Loucy (cell line): Measurements from ENCODE around the gene CPZ.

Experiments
- H2AFZ ChIP-seq: fragments of 200-600 bp; sonication (generic); 2 replicates; pipeline ENCODE4 v1.6.0; 2016; ENCODE audit warnings: antibody characterized with exemption, mild to moderate bottlenecking, low read length, moderate library complexity
- H3F3A ChIP-seq: fragments of 200-600 bp; 2 replicates; pipeline ENCODE4 v1.6.0; 2016; ENCODE audit warnings: antibody characterized with exemption, low read depth, mild to moderate bottlenecking
- H3K27me3 ChIP-seq: fragments of 200-600 bp; sonication (generic); 2 replicates; pipeline ENCODE4 v1.6.1; 2014; ENCODE audit warnings: low read length, mild to moderate bottlenecking; ENCODE audit not compliant: insufficient read depth, poor library complexity, severe bottlenecking
- H3K36me3 ChIP-seq: fragments of 200-600 bp; sonication (generic); 2 replicates; pipeline ENCODE4 v1.6.1; 2016; ENCODE audit warnings: low read length; ENCODE audit not compliant: insufficient read depth
- H3K4me1 ChIP-seq: fragments of 200-600 bp; sonication (generic); 2 replicates; pipeline ENCODE4 v1.5.1; 2014; ENCODE audit warnings: low read length, mild to moderate bottlenecking; ENCODE audit not compliant: insufficient read depth, poor library complexity, severe bottlenecking
- H3K4me2 ChIP-seq: fragments of 200-600 bp; sonication (generic); 2 replicates; pipeline ENCODE4 v1.6.0; 2014; ENCODE audit warnings: antibody characterized with exemption, low read length, low read depth, mild to moderate bottlenecking; ENCODE audit not compliant: poor library complexity, severe bottlenecking
- H3K4me3 ChIP-seq: fragments of 200-600 bp; sonication (generic); 2 replicates; pipeline ENCODE4 v1.5.1; 2014; ENCODE audit warnings: low read length, mild to moderate bottlenecking, mixed read lengths; ENCODE audit not compliant: poor library complexity, severe bottlenecking
- H3K79me2 ChIP-seq: fragments of 200-600 bp; sonication (generic); 2 replicates; pipeline ENCODE4 v1.6.1; 2014; ENCODE audit warnings: low read length; ENCODE audit not compliant: insufficient read depth
- H3K9ac ChIP-seq: fragments of 200-600 bp; sonication (generic); 2 replicates; pipeline ENCODE4 v1.6.0; 2014; ENCODE audit warnings: mild to moderate bottlenecking, low read depth, low read length, moderate library complexity; ENCODE audit not compliant: poor library complexity, severe bottlenecking
- H3K9me2 ChIP-seq: fragments of 200-600 bp; sonication (generic); replicated peaks from 2 replicates; pipeline ENCODE4 v1.6.1; 2016; ENCODE audit warnings: low read depth, low read length, mixed read lengths
- H3K9me3 ChIP-seq: fragments of 200-600 bp; sonication (generic); 2 replicates; pipeline ENCODE4 v1.6.1; 2014; ENCODE audit warnings: mild to moderate bottlenecking, antibody characterized with exemption, low read length, low read depth; ENCODE audit not compliant: insufficient read depth
- H4K20me1 ChIP-seq: fragments of 200-600 bp; sonication (generic); 2 replicates; pipeline ENCODE4 v1.6.0; 2014; ENCODE audit warnings: antibody characterized with exemption, low read length, mild to moderate bottlenecking; ENCODE audit not compliant: insufficient read depth, poor library complexity, severe bottlenecking
- CTCF ChIP-seq: fragments of 200-600 bp; sonication (generic); conservative IDR thresholded peaks from 2 replicates; pipeline ENCODE4 v1.5.1; 2014; ENCODE audit warnings: mild to moderate bottlenecking, antibody characterized with exemption, low read length
- EZH2phosphoT487 ChIP-seq: fragments of 200-600 bp; IDR thresholded peaks from 2 replicates; pipeline ENCODE4 v1.6.1; 2018; ENCODE audit warnings: antibody characterized with exemption, mild to moderate bottlenecking, moderate library complexity, borderline replicate concordance

Gene CPZ

GRCh38 chr4:8644966-8645752 lies 52.6 kb downstream of the CPZ start:
- Histone ChIP-seq H3K9ac (no peak overlapping the region), H3K9me2 (no peaks in the 10 kb centered on the region), H3K9me3 (peaks cover 12% of the 10 kb centered on the region; the same call in 1 of the 2 replicates), H3K79me2 (no peaks in the 10 kb centered on the region), H3F3A (no peaks in the 10 kb centered on the region), H2AFZ (no peak overlapping the region), H3K27me3 (no peaks in the 10 kb centered on the region), H3K36me3 (no peaks in the 10 kb centered on the region), H3K4me2 (no peak overlapping the region), H3K4me1 (no peaks in the 10 kb centered on the region), H3K4me3 (no peak overlapping the region), H4K20me1 (no peaks in the 10 kb centered on the region)
- TF ChIP-seq EZH2phosphoT487 (no peak), CTCF (no peak)

GRCh38 chr4:8645753-8646124 lies 53.2 kb downstream of the CPZ start:
- Histone ChIP-seq H3K4me2 (no peak overlapping the region), H3K36me3 (no peaks in the 10 kb centered on the region), H3K9me2 (no peaks in the 10 kb centered on the region), H3K4me3 (no peak overlapping the region), H3K79me2 (no peaks in the 10 kb centered on the region), H3K27me3 (no peaks in the 10 kb centered on the region), H3K9me3 (peaks cover 9% of the 10 kb centered on the region; the same call in 1 of the 2 replicates), H3K4me1 (no peaks in the 10 kb centered on the region), H3K9ac (no peak overlapping the region), H2AFZ (no peak overlapping the region), H4K20me1 (no peaks in the 10 kb centered on the region), H3F3A (no peaks in the 10 kb centered on the region)
- TF ChIP-seq EZH2phosphoT487 (no peak), CTCF (no peak)

GRCh38 chr4:8646296-8647093 lies 53.9 kb downstream of the CPZ start:
- no peaks in the 10 kb centered on the region for H3K9me2 ChIP-seq
- H4K20me1 ChIP-seq = no peaks in the 10 kb centered on the region
- TF ChIP-seq CTCF = no peak
- no peak for TF ChIP-seq EZH2phosphoT487
- H3K9me3 ChIP-seq = peaks cover 9% of the 10 kb centered on the region; the same call in 1 of the 2 replicates
- H2AFZ ChIP-seq = no peak overlapping the region
- no peaks in the 10 kb centered on the region for H3K79me2 ChIP-seq
- no peaks in the 10 kb centered on the region for H3K4me1 ChIP-seq
- H3K36me3 ChIP-seq = no peaks in the 10 kb centered on the region
- no peaks in the 10 kb centered on the region for H3F3A ChIP-seq
- H3K9ac ChIP-seq = no peak overlapping the region
- H3K27me3 ChIP-seq = no peaks in the 10 kb centered on the region
- H3K4me2 ChIP-seq = no peak overlapping the region
- no peak overlapping the region for H3K4me3 ChIP-seq
